NCI-H1048 (cell line): ENCODE data around the gene ZNF37A.
"Not testable (repeated sequence)": the region's sequence is repeated elsewhere in the genome, so short reads cannot be mapped to it uniquely, and the experiment has no call there.

Experiments
- DNase-seq: peaks from one replicate; lab custom pipeline; 2025; lab: John Stamatoyannopoulos, UW

The ZNF37A gene

DNA sequence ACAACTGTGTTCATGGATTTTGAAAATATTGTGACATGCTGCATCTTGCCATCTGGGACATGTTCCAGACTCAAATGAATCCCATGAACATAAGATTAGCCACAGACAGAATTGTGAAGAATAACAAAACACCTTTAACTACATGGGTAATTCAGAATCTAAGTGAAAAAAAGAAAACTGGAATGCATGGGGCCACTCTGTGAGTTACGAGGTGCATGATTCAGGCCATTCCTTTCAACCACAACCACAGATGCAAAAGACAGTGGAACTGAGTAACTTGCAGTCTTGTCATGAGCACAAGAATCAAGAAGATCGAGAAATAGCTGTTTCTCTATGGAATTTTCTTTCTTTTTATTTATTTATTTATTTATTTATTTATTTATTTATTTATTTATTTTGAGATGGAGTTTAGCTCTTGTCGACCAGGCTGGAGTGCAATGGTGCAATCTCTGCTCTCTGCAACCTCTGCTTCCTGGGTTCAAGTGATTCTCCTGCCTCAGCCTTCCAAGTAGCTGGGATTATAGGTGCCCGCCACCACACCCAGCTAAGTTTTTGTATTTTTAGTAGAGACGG, 56.8 kb downstream of the ZNF37A start:
- not testable (repeated sequence) for DNase-seq

GRCh38 chr10:38156416-38157269, 62.5 kb downstream of the ZNF37A start:
- no peak for DNase-seq

- no peak for DNase-seq
Observed at GRCh38 chr10:38157270-38157685, 63.1 kb downstream of the ZNF37A start.

DNA sequence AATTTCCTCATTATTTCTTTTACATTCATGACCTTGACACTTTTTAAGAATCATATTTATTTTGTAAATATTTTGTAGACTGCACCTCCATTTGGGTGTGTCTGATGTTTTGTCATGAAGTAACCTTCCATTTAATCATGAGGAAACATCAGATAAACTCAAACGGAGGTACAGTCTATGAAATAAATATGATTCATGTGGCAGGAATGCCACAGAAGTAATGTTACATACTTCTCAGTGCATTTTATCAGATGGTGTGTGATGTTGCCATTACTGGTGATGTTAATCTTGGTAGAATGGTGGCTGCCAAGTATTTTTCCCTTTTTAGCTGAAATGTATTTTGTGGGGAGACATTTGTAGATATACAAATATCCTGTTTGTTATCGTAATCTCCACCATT, 64.9 kb downstream of the ZNF37A start:
- DNase-seq: no peak

DNA sequence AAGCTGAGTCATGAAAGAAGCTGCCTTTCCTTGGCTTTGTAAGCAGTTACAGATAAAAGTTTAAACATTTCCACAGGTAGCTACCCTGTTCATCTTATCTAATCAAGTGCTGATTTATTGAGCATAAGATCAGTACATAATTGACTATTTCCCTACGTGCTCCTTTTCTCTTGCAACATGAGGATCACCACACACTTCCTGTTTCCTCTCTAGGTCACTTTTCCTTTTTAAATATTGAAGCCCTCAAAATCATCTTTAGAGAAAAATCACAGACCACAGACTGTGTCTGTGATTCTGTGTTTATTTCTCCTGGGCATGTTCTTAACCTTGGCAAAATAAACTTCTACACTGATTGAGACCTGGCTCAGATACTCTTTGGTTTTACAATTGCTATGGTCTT, 69.5 kb downstream of the ZNF37A start:
- DNase-seq: no peak

- DNase-seq: no peak
Observed at GRCh38 chr10:38174336-38174735, 80.2 kb downstream of the ZNF37A start.

DNA sequence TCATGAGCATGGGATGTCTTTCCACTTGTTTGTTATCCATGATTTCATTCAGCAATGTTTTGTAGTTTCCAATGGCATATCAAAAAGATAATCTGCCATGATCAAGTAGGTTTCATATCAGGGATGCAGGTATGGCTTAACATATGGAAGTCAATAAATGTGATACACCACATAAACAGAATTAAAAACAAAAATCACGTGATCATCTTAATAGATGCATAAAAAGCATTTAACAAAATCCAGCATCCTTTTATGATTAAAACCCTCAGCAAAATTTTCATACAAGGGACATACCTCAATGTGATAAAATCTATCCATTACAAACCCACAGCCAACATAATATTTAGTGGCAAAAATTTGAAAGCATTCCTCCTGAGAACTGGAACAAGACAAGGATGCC, 90.3 kb downstream of the ZNF37A start:
- DNase-seq: no peak
